EH (cell line): Measurements from ENCODE around the gene KCNQ1.
"Not testable (repeated sequence)": the region's sequence is repeated elsewhere in the genome, so short reads cannot be mapped to it uniquely, and the experiment has no call there.

Experiments used
- DNase-seq: peaks from one replicate; pipeline ENCODE4 v3.0.0-alpha.2; 2015; ENCODE audit warnings: low read depth

Gene KCNQ1

GRCh38 chr11:2592559-2593392, 148.0 kb downstream of the KCNQ1 start:
- DNase-seq = no peak

- no peak for DNase-seq
These were observed 148.7 kb downstream of the KCNQ1 start for GRCh38 chr11:2593393-2593950.

- no peak for DNase-seq
These were observed 149.5 kb downstream of the KCNQ1 start for GRCh38 chr11:2594267-2594666.

- DNase-seq = no peak
These were observed 150.4 kb downstream of the KCNQ1 start for GRCh38 chr11:2595204-2595603.

GRCh38 chr11:2599561-2600189, 154.9 kb downstream of the KCNQ1 start:
- no peak for DNase-seq

GRCh38 chr11:2609345-2609744, 164.5 kb downstream of the KCNQ1 start:
- DNase-seq = no peak

- DNase-seq = no peak
These were observed 168.2 kb downstream of the KCNQ1 start for GRCh38 chr11:2612884-2613571.

GRCh38 chr11:2621894-2622293, 177.1 kb downstream of the KCNQ1 start:
- no peak for DNase-seq

GRCh38 chr11:2625183-2625582, 180.4 kb downstream of the KCNQ1 start:
- no peak for DNase-seq

- no peak for DNase-seq
These were observed 185.9 kb downstream of the KCNQ1 start for GRCh38 chr11:2630679-2631078.

GRCh38 chr11:2631161-2631560, 186.4 kb downstream of the KCNQ1 start:
- no peak for DNase-seq

- DNase-seq = not testable (repeated sequence)
These were observed 195.0 kb downstream of the KCNQ1 start for GRCh38 chr11:2639763-2640162.

GRCh38 chr11:2641623-2642022, 196.8 kb downstream of the KCNQ1 start:
- DNase-seq = no peak

- DNase-seq = no peak
These were observed 198.9 kb downstream of the KCNQ1 start for GRCh38 chr11:2643746-2644145.

- DNase-seq = no peak
These were observed 200.3 kb downstream of the KCNQ1 start for GRCh38 chr11:2644844-2645778.

GRCh38 chr11:2645779-2646118, 200.9 kb downstream of the KCNQ1 start:
- no peak for DNase-seq

GRCh38 chr11:2647167-2647566, 202.4 kb downstream of the KCNQ1 start:
- no peak for DNase-seq

GRCh38 chr11:2647953-2648352, 203.1 kb downstream of the KCNQ1 start:
- DNase-seq = no peak

- DNase-seq = no peak
These were observed 204.6 kb downstream of the KCNQ1 start for GRCh38 chr11:2649400-2649799.

- DNase-seq = no peak
These were observed 205.0 kb downstream of the KCNQ1 start for GRCh38 chr11:2649848-2650247.

GRCh38 chr11:2650343-2650867, 205.6 kb downstream of the KCNQ1 start:
- no peak for DNase-seq
